ENCODE measurements around the gene MLLT11.

MLLT11 gene, protein sequence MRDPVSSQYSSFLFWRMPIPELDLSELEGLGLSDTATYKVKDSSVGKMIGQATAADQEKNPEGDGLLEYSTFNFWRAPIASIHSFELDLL

DNA sequence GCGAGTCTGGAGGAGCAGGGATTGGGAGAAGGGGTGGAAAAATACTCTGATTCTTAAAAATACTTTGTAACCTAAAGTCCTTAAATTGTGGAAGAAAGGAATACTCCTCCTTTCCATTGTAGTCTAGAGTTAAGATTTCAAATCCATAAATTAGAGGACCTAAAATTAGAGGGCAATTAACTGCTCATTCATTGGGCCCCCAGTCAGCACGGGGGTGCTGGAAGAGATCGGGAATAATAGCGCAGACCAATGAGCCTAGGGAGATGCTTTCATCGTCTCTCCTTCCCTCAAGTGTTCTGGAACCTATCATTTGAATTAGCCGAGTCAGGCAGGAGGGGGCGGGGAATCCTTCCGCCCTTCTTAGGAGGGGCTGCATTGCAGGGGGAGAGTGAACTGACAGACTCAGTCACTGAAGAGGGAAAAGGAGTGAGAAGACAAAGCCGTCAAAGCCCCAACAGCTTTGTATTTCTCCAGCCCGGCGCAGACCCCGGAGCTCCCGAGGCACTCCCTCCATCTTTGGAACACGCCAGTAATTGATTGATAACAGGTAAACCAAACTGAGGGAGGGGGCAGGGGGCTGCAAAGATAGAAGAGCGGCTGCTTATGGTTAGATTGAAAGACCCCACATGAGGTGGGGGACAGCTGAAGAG is at the start of gene MLLT11:
TSS of gene MLLT11 (plus strand) at position 391 of the 650 bp plus-strand sequence. CDS start 6,828 bp downstream, outside the sequence.
- DNase-seq, result no peak

DNA sequence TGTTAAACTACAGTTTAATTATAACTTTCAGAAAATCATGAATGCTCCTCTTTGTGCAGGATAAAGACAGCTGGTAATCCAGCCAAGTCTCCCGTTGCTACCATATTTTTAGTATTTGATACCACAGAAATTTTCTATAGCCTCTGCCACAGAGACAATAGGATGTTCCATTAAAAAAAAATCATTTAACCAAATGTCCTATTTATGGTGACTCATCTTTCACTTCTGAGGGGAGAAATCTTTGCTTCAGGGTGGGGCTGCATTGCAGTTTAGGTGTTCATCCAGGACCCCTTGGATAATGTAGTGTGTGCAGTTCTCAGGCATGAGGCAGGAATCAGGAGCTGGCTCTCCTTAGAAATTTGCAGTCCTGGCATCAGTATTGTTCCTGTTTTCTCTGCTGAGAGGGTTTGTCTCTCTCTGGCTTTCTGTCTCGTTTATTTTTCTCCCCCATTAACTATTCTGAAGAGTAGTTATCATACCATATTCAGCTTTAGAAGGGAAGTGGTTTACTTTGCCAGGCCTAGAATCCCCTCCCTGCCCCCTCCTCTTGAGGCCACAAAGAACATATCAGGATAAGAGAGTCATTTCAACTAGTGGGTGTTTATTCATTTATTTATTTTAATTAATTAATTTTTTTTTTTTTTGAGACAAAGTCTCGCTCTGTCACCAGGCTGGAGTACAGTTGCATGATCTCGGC is 48.9 kb upstream of the MLLT11 start:
- DNase-seq, result no peak

DNA sequence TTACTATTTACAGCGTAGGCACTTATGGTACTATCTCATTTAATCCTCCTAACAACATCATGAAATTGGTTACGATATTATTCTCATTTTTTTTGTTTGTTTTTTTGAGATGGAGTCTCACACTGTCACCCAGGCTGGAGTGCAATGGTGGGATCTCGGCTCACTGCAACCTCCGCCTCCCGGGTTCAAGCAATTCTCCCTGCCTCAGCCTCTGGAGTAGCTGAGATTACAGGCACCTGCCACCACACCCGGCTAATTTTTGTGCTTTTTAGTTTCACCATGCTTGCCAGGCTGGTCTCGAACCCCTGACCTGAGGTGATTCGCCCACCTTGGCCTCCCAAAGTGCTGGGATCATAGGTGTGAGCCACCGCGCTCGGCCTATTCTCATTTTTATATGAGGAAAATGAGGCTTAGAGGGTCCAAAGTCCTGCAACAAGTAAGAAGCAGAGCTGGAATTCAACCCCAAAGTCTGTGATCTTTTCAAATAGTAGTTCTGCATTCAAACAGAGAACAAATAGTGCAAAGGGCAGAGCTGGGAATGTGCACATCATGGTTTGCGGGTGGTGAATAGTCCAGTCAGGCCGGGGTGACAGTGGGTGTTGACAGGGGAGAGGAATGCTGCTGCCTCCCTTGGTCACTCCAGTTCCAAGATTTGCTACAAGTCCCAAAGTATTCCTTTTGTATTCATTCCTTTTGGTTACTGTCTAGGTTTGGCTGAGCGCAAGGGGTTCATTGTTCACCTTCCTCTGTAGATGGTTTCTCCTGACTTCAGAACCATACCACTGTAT is 47.3 kb upstream of the MLLT11 start:
- no peak for DNase-seq

DNA sequence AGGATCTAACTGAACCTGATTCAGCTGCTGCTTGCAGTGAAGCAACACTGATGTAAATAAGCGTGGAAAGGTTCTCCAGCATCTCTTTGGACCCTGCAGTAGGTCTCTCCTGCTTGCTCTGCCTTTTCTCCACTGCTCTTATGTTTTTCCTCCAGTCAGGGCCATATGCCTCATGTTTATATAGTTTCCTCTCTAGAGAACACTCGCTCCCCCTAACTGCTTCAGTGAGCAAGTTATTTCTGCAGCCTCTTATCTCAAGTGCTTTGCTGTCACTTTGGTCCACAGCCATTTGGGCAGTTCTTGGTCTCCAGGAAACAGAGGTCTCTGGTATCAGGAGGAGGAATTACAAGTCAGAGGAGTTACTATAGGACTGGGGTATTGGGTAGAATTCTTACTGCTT is 46.7 kb upstream of the MLLT11 start:
- no peak for DNase-seq

DNA sequence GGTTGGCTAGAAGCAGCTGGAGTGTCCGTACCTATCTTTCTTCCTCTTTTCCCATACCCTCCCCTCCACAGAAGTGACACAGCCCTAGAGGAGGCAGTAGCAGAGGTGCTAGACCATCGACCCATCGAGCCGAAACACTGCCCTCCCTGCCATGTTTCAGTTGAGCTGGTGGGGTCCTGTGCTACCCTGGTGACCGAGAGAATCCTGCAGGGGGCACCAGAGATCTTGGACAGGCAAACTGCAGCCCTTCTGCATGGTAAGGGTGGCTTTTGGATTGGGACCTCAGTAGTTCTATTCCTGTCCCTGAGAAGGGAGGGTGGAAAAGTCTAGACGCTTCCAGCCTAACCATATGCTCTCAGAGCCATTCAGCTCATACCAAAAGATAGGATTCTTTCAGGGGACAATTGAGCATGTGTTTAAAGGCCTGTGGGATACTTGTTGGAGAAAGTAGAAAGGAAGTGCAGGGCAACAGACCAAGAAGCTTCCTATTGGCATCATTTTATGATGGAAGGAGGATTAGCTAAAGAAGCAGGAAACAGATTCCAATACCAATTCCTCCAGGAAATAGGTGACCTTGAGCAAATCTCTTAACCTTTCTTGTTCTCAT is 35.6 kb upstream of the MLLT11 start:
- DNase-seq, result peak; percentile 86

DNA sequence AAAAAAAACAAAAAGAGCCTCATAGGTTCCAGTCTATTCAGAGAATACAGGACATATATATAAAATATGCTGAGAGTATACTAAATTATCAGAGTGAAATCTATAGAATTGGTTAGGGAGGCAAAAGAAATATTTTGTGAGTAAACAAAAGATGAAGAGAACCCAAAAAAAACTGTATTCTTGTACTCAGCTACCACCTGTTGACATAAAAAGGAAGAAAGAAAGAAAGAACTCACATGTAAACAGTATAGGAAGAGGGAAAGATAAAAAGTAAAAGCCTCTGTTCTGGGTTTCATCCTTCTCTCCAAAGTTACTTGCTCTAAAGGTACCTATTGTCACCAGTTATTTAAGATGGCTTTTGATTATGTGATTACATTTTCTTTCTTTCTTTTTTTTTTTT is 33.7 kb upstream of the MLLT11 start:
- DNase-seq, result no peak

DNA sequence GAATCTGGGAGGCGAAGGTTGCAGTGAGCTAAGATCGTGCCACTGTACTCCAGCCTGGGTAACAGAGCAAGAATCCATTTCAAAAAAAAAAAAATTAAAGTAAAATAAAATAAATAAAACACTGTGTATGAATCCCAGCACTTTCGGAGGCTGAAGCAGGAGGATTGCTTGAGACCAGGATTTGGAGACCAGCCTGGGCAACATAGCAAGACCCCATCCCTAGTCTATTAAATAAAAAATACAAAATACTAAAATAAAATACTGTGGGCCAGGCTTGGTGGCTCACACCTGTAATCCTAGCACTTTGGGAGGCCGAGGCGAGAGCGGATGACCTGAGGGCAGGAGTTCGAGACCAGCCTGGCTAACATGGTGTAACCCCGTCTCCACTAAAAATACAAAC is 28.0 kb upstream of the MLLT11 start:
- DNase-seq, result no peak

DNA sequence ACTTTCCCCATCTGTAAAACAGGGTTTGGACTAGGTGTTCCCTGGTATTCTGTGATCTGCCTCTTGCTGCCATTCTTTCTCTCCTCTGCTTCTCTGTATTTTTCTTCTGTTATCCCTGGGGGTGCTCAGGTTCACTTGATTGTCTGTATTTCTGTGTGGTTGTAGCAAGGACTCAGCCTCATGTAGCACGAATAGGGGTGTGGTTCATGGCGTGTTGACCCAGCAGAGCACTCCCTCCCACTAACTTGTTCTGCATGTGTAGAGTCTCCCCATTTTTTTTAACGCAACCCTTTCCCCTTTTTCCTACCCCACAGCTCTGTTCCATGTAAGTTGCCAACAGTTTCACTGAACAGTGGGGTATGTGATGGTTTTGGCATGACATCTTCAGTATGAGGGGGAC is 25.0 kb upstream of the MLLT11 start:
- no peak for DNase-seq

DNA sequence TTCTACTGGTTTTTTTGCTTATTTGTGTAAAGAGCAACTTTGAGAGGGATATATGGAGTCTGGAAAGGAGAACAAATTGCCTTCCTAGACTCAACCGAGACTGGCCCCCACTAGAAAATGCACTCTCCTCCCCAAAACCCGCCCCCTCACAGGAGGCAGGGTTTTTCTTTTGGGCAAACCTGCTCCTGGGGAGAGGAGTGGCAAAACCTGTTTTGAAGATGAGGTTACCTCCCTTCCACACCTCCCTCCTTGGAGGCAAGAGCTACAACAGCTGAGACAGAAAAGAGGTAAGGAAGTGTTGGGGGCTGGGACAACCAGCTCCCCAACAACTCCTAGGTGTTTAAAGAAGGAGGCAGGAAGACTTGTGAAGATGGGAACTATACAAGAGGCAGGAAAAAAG is 23.8 kb upstream of the MLLT11 start, which contains the start of gene BNIPL:
TSS of gene BNIPL (plus strand) at position 231 of the 400 bp plus-strand sequence. CDS start at position 371, 140 bp downstream.
- DNase-seq, result no peak

DNA sequence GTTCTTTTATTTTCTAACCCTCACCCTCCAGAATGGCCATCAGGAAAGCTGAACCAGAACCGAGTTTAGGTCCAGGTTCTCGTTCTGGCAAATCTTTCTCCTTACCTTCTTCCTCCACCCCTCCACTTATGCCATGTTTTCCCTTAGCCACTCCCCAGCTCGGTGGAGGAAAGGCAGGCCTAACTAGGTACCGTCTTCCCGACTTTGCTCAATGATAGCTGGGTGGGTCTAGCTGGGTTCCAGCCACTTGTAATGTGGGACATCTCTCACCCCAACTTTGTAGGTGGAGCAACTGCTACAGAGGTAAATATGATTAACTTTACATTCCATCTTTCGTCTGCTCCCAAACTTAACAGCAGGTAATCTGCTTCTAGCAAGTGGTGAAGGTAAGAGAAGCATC is 23.2 kb upstream of the MLLT11 start:
- DNase-seq, result no peak

DNA sequence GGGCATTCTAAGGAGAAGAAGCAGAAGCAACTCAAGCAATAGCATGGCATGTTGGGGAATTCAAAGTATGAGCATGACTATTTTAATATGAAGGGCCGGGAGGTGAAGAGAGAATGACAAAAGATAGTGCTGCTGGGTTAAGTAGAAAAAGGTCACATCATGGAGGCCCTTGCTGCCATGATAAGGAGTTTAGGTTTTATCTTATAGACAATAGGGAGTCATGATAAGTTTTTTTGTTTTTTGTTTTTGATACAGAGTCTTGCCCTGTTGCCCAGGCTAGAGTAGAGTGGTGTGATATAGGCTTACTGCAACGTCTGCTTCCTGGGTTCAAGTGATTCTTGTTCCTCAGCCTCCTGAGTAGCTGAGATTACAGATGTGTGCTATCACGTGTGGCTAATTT is 20.7 kb upstream of the MLLT11 start:
- DNase-seq, result no peak

DNA sequence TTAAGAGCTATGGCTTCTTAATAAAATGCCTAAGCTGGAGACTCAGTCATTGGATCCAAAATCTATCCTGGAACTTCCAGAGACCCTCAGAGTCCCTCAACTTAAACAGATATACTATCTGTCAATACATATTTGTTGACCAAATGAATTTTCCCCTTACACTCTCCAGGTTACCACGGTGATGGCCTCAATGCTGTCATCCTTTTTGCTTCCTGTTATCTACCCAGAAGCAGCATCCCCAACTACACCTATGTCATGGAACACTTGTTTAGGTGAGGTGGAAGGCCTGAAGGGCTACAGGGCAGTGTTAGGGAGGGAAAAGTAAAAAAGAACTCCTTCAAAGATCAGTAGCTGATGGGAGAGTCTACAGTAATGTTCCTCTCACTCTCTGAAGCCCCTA is 17.0 kb upstream of the MLLT11 start:
- no peak for DNase-seq

DNA sequence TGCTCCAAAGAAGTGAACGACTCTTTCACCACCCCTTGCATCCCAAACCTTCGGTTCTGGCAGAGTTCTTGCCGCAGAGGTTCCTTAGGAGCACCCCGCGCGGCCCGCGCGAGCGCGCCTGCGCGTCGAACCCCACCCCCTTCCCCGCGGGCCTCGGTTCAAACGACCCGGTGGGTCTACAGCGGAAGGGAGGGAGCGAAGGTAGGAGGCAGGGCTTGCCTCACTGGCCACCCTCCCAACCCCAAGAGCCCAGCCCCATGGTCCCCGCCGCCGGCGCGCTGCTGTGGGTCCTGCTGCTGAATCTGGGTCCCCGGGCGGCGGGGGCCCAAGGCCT is 12.6 kb upstream of the MLLT11 start, which contains the start of gene C1orf56:
TSS of gene C1orf56 (plus strand) at position 161 of the 334 bp plus-strand sequence. CDS start at position 258, 97 bp downstream.
- peak; percentile 58 for DNase-seq

DNA sequence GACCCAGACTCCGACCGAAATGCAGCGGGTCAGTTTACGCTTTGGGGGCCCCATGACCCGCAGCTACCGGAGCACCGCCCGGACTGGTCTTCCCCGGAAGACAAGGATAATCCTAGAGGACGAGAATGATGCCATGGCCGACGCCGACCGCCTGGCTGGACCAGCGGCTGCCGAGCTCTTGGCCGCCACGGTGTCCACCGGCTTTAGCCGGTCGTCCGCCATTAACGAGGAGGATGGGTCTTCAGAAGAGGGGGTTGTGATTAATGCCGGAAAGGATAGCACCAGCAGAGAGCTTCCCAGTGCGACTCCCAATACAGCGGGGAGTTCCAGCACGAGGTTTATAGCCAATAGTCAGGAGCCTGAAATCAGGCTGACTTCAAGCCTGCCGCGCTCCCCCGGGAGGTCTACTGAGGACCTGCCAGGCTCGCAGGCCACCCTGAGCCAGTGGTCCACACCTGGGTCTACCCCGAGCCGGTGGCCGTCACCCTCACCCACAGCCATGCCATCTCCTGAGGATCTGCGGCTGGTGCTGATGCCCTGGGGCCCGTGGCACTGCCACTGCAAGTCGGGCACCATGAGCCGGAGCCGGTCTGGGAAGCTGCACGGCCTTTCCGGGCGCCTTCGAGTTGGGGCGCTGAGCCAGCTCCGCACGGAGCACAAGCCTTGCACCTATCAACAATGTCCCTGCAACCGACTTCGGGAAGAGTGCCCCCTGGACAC is 12.1 kb upstream of the MLLT11 start:
- DNase-seq, result peak; percentile 51

DNA sequence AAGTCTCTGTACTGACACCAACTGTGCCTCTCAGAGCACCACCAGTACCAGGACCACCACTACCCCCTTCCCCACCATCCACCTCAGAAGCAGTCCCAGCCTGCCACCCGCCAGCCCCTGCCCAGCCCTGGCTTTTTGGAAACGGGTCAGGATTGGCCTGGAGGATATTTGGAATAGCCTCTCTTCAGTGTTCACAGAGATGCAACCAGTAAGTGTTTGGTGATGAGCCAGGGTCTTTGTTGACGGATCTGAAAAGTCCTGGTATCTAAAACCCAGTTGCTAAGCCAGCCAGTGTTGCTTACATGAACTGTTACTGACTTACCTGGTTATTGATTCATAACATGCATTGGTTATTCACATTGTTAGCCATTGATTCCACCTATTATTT is 11.6 kb upstream of the MLLT11 start:
- no peak for DNase-seq

DNA sequence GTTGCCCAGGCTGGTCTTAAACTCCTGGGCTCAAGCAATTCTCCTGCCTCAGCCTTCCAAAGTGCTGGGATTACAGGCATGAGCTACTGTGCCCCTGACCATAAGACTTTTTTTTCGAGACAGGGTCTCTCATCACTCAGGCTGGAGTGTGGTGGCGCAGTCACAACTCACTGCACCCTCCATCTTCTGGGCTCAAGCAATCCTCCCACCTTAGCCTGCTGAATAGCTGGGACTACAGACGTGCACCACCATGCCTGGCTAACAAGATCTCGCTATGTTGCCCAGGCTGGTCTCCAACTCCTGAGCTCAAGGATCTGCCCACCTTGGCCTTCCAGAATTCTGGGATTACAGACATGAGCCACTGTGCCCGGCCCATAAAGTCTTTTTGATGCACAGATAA is 10.7 kb upstream of the MLLT11 start:
- no peak for DNase-seq

DNA sequence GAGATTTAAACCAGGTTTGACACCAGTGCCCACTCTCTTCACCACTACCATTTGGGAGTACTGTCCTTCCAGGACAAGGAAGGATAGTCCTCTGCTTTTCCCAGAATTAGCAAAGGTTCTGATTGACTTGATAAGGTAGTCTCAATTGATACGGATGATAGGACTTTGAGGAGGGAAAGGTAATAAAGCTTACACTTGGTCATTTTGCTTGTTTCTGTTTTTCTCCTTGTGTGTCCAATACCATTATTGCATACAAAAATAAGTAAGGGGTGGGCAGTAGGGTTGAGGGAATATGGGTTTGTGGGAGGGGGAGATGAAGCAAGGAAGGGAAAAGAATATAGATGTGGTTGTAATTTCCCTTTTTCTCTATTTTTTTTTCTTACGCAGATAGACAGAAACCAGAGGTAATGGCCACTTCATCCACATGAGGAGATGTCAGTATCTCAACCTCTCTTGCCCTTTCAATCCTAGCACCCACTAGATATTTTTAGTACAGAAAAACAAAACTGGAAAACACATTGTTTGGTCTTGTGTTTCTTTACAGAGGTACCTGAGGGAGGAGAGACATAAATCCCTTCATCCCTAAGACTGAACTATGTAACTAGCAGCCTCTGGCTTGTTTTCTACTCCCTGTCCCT is 10.0 kb upstream of the MLLT11 start:
- no peak for DNase-seq

DNA sequence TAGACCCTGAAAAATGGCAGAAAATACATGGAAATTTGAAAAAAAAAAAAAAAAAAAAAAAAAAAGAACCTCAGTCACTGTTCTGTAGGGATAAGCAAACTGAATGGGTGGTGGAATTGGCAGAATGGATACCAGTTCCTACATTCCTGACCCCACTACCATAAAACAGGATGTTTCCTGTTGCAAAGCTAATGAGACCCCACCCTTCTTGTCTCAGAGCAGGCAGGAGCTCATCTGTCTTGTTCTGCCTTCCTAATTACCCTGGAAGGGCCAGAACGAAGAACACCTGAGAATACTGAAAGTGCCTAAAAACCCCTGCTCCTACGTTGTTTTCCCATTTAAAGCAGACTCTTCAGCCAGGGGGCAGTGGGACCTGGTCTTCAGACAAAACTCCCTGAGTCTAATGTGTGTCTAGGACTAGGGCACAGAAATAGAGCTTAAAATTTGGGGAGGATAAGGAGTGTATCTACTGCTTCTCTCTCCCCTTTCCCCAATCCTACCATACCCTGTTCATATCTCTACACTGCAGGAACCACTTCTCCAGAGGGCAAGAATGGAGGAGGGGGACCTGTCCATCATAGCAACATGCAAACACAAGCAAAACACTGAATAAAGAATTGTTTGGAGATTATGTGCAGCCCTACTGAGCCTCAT is 8.7 kb upstream of the MLLT11 start:
- DNase-seq, result no peak

DNA sequence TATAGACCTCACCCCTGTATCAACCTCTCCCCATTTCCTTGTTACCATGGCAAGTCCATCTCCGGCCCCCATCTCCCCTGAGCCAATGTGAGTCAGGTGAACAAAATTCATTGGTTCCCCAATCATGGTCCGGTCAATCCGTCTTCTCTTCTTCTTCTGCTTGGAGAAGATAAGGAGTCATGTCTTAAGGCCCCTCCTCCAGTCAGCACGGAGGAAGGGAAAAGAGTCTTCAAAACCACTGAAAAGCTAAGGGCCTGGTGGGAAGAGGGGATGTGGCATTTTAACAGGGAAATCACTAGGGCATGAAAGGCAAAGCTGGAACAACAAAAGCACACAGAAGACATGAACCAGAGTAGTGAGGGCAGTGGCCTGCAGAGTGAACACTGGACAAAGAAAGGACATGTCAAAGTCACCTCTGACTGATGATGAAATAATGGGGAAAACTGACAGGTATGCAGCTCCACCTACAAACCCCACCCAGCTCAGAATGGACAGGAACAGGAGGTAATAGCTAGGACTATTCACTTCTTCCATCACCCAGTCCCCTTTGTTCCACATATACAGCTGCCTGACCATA is 5.1 kb upstream of the MLLT11 start:
- DNase-seq, result no peak

DNA sequence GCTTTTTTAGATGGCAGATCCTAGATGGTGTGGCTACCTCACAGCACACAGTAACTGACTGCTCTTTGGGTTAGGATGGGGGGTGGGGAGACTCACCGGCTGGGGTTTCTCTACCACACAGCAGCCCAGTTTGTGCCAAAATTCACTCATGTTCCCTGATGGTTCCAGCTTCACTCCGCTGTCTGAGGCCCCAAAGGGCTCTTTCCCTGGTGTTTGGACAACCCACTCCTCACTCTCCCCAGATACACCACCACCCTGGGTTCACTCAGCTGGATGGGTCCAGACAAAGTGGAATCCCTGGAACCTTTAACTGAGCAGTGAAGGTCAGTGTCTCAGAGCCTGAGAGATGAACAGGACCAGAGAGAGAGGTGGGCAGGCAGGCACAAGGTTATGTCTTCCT is 4.6 kb upstream of the MLLT11 start:
- no peak for DNase-seq

DNA sequence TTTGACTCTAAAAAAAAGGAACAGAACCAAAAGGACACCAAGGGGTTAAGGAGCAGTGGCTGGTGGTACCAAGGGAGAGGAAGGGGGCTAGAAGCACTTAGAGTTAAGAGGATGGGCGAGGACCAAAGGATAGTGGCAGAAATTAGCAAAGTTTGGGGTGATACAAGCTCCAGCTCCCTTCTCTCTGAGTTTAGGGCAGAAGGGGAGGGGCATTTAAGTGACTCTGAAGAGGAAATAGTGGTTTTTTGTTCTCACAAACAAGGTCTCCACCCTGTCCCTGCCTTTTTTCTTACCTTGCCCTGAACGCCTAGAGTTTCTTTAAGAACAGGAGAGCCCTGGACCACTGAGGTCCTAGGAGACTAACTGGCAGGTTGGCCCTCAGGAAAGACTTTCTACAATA is 4.0 kb upstream of the MLLT11 start:
- DNase-seq, result no peak

All from stimulated activated CD4-positive, alpha-beta T cell treated with anti-CD3 and anti-CD28 coated beads, Interleukin-4, amount 100 ng/mL, for 24 hours (primary cell).